ENCODE data around the gene ANAPC16. TPM values are rescaled to one million over a fixed set of nuclear protein-coding genes. Genes with fewer than 3 reads are reported as not detected.
A peak's percentile ranks its signal among the peaks of the same experiment; 100 is the strongest.
"Not testable (repeated sequence)": the region's sequence is repeated elsewhere in the genome, so short reads cannot be mapped to it uniquely, and the experiment has no call there.

The ANAPC16 gene
- total and polyA plus RNA-seq, 2 donors = 82.4 to 157 TPM

DNA sequence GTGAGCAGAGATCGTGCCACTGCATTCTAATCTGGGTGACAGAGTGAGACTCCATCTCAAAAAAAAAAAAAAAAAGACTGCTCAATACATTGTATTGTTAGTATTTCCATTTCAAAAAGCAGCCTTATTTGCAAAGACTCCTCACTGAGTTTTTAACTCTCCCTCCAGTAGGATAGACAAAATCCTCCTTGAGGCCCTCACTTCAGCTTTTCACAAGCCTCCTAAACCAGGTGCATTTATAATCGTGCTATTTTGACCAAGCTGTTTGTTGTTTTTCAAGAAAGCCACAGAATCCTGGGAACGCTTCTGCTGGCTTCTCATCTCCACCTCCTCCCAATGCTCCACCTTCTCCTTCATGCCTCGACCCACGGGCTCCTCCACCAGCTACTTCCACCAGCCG is 51.6 kb downstream of the ANAPC16 start:
- DNase-seq (ENCODE audit: extremely low spot score) = no peak
- 75% methylated on average over 6 of the region's 6 CpGs for WGBS
- no peak overlapping the region for H3K27ac ChIP-seq (ENCODE audit: low read depth)
- H3K4me3 ChIP-seq (ENCODE audit: low read depth, low read length) = no peak overlapping the region
- H3K36me3 ChIP-seq (ENCODE audit: insufficient read depth) = no peaks in the 10 kb centered on the region
- no peaks in the 10 kb centered on the region for H3K4me1 ChIP-seq (ENCODE audit: insufficient read depth)

DNA sequence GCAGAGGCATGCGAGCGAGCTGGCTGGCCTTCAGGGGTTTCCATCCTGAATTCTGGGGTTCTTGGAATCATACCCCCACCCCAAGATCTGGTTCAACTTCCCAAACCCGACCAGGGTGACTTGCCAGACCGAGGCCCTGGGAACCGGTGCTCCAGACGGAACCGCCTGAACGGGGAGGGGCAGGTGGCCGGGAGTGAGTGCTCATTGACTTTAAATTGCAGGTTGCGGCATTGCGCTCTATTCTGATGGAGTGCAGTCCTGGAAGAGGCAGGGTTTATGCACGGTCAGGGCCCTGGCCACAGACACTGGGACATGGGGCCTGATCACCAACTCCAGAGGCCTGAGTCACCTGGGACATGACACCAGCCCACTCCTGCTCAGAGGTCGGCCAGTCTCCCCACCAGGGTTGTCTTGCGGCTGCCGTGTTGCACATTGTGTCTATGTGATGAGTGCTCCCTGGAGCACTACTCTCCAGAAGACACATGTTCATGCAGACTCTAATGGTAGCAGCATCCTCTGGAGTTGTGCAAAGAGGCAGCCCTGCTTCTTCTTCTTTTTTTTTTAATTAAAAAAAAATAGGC is 52.1 kb downstream of the ANAPC16 start:
- no peaks in the 10 kb centered on the region for H3K36me3 ChIP-seq (ENCODE audit: insufficient read depth)
- DNase-seq (ENCODE audit: extremely low spot score) = no peak
- no peak overlapping the region for H3K27ac ChIP-seq (ENCODE audit: low read depth)
- no peaks in the 10 kb centered on the region for H3K4me1 ChIP-seq (ENCODE audit: insufficient read depth)
- 93% methylated on average over 15 of the region's 15 CpGs for WGBS
- H3K4me3 ChIP-seq (ENCODE audit: low read depth, low read length) = no peak overlapping the region

DNA sequence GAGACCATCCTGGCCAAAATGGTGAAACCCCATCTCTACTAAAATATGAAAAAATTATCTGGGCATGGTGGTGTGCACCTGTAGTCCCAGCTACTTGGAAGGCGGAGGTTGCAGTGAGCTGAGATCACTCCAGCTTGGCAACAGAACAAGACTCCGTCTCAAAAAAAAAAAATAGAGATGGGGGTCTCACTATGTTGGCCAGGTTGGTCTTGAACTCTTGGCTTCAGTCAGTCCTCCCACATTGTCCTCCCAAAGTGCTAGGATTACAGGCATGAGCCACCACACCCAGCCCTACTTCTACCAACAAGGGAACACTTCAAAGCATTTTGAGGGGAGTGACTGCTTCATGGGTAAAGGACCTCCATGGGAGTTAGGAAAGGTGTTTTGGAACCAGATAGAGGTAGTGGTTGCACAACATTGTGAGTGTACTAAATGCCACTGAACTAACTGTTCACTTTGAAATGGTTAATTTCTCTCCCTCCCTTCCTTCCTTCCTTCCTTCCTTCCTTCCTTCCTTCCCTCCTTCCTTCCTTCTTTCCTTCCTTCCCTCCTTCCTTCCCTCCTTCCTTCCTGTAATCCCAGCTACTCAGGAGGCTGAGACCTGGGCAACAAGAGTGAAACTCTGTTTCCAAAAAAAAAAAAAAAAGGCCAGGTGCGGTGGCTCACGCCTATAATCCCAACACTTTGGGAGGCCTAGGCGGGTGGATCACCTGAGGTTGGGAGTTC is 52.8 kb downstream of the ANAPC16 start:
- WGBS = 95% methylated on average over 5 of the region's 5 CpGs
- not testable (repeated sequence) for H3K27ac ChIP-seq (ENCODE audit: low read depth); H3K36me3 ChIP-seq (ENCODE audit: insufficient read depth); H3K4me3 ChIP-seq (ENCODE audit: low read depth, low read length); DNase-seq (ENCODE audit: extremely low spot score); H3K4me1 ChIP-seq (ENCODE audit: insufficient read depth)

DNA sequence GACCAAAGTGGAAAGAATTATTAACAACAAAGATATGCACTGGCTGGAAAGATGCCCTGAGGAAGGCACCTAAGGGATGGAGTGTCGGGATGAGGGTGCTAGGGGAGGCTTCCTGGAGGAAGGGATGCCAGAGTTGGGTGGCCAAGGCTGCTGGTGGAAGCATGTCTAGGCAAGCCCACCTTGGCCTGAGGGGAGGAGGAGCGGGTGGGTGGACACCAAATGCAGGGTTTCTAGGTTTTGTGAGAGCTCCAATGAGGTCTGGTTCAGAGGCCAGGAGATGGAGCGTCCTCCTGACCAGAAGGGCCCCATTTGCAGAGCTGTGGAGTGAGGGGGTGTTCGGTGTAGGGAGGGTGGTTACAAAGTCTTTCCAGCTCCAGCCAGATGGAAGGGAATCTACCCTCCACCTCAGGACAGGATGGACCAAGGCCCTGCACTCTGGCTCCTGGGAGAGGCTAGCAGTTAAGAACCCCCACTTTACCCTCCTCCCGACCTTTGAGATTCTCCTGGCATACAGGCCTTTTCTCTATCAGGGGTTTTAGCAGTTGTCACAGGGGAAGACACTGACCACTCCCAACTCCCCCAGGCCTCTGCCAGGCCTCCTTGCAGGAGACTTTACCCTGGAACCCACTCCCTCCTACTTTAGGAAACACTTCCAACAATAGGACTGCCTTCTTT is 54.9 kb downstream of the ANAPC16 start:
- WGBS = 83% methylated on average over 5 of the region's 5 CpGs
- no peak for DNase-seq (ENCODE audit: extremely low spot score)
- H3K27ac ChIP-seq (ENCODE audit: low read depth) = no peak overlapping the region

DNA sequence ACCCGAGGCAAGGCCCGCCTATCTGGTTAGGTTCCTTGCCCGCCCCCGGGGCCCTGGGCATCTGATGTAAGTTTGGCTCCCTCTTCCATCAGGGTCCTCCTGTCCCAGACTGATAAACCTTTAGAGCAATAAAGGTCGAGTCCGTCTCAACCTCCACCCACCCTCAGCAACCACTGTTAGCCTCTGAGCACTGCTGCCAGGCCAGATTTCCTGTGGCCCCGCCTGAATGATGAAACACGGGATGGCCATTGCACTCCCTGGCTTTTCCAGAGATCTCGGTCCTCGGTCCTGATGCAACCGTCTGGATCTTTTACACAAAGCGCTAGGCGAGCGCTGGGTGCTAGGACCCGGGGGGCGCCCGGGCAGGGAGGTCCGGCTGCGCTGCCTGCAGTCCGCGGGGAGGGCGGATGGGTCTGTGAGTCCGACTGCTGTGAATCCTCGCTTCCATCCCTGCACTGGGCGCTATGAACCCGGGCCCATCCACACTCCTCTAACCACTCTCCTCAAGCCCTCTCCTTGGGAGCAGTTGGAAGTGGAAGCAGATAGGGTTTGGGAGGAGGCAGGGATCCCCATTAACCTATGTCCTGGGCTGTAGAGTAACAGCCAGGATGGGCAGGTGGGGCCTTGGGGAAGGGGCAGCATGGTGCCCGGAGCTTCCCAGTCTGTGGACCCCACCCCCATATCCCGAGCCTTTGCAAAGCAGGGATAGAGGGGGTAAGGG is 57.0 kb downstream of the ANAPC16 start:
- 3% methylated on average over 28 of the region's 28 CpGs for WGBS
- peak; percentile 84 for DNase-seq (ENCODE audit: extremely low spot score)
- Histone ChIP-seq H3K27ac (ENCODE audit: low read depth) (peak overlapping the region; percentile 92), H3K36me3 (ENCODE audit: insufficient read depth) (no peaks in the 10 kb centered on the region), H3K4me1 (ENCODE audit: insufficient read depth) (no peaks in the 10 kb centered on the region), H3K4me3 (ENCODE audit: low read depth, low read length) (peak overlapping the region; percentile 55)

More for the DNA sequence above, 54.9 kb downstream of the ANAPC16 start:
- Histone ChIP-seq H3K4me1 (ENCODE audit: insufficient read depth) (no peaks in the 10 kb centered on the region), H3K36me3 (ENCODE audit: insufficient read depth) (no peaks in the 10 kb centered on the region), H3K4me3 (ENCODE audit: low read depth, low read length) (no peak overlapping the region)

DNA sequence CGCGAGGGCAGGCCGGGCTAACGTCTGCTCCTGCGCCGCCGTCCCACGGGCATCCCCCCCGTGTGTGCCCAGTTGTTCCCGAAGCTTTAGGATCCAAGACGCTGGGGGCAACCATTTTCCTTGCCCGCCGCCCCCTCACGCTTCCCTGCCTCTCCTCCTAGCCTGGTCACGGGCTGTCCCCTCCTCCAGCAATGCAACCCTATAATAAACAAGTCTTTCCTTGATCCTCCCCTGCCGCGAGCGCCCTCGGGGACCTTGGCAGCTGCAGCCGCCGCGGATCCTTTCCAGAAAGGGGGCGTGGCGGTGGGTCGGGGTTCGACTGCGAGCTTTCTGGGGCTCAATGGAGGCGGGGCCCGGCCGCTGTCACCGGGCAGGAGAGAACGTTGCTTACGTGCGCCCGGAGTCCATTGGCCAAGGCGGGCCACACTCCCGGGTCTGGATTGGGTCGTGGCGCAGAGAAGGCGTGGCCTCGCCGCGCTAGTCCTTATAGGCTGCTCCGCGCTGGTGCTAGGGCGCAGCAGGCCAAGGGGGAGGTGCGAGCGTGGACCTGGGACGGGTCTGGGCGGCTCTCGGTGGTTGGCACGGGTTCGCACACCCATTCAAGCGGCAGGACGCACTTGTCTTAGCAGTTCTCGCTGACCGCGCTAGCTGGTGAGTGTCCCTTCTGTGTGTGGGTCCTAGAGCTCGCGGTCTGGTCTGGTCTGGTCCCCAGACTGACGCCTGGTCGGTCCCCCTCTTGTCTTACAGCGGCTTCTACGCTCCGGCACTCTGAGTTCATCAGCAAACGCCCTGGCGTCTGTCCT is 57.8 kb downstream of the ANAPC16 start, which contains the start of gene DDIT4:
TSS of gene DDIT4 (plus strand) at position 515 of the 803 bp plus-strand sequence. CDS start 293 bp downstream, outside the sequence.
- no peaks in the 10 kb centered on the region for H3K4me1 ChIP-seq (ENCODE audit: insufficient read depth)
- peak within 1 kb of the TSS; percentile 98 for H3K27ac ChIP-seq (ENCODE audit: low read depth)
- WGBS = under 1% methylated on average over 67 of the region's 67 CpGs
- peak; percentile 96 for DNase-seq (ENCODE audit: extremely low spot score)
- peak within 1 kb of the TSS; percentile 91 for H3K4me3 ChIP-seq (ENCODE audit: low read depth, low read length)
- no peaks in the 10 kb centered on the region for H3K36me3 ChIP-seq (ENCODE audit: insufficient read depth)

DNA sequence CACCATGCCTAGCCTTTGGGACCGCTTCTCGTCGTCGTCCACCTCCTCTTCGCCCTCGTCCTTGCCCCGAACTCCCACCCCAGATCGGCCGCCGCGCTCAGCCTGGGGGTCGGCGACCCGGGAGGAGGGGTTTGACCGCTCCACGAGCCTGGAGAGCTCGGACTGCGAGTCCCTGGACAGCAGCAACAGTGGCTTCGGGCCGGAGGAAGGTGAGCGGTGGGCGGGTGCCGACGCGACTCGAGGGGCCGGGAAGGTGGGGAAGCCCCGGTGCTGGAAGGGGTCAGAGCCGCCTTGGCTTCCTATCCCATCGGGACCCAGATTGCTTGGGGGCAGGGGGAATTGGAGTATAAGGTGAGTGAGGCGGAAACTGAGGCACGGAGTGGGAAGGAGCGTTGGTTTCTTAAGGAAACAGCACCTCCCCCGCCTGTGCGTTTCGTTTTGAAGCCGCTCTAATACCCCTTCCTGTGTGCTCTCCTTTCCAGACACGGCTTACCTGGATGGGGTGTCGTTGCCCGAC is 58.5 kb downstream of the ANAPC16 start:
- WGBS = under 1% methylated on average over 40 of the region's 40 CpGs
- DNase-seq (ENCODE audit: extremely low spot score) = no peak
- no peaks in the 10 kb centered on the region for H3K4me1 ChIP-seq (ENCODE audit: insufficient read depth)
- H3K27ac ChIP-seq (ENCODE audit: low read depth) = peak overlapping the region; percentile 98
- H3K36me3 ChIP-seq (ENCODE audit: insufficient read depth) = no peaks in the 10 kb centered on the region
- H3K4me3 ChIP-seq (ENCODE audit: low read depth, low read length) = peak overlapping the region; percentile 91

DNA sequence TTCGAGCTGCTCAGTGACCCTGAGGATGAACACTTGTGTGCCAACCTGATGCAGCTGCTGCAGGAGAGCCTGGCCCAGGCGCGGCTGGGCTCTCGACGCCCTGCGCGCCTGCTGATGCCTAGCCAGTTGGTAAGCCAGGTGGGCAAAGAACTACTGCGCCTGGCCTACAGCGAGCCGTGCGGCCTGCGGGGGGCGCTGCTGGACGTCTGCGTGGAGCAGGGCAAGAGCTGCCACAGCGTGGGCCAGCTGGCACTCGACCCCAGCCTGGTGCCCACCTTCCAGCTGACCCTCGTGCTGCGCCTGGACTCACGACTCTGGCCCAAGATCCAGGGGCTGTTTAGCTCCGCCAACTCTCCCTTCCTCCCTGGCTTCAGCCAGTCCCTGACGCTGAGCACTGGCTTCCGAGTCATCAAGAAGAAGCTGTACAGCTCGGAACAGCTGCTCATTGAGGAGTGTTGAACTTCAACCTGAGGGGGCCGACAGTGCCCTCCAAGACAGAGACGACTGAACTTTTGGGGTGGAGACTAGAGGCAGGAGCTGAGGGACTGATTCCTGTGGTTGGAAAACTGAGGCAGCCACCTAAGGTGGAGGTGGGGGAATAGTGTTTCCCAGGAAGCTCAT is 59.0 kb downstream of the ANAPC16 start:
- DNase-seq (ENCODE audit: extremely low spot score) = no peak
- H3K4me3 ChIP-seq (ENCODE audit: low read depth, low read length) = peak overlapping the region; percentile 91
- no peaks in the 10 kb centered on the region for H3K4me1 ChIP-seq (ENCODE audit: insufficient read depth)
- H3K36me3 ChIP-seq (ENCODE audit: insufficient read depth) = no peaks in the 10 kb centered on the region
- H3K27ac ChIP-seq (ENCODE audit: low read depth) = peak overlapping the region; percentile 98
- 7% methylated on average over 26 of the region's 26 CpGs for WGBS

DNA sequence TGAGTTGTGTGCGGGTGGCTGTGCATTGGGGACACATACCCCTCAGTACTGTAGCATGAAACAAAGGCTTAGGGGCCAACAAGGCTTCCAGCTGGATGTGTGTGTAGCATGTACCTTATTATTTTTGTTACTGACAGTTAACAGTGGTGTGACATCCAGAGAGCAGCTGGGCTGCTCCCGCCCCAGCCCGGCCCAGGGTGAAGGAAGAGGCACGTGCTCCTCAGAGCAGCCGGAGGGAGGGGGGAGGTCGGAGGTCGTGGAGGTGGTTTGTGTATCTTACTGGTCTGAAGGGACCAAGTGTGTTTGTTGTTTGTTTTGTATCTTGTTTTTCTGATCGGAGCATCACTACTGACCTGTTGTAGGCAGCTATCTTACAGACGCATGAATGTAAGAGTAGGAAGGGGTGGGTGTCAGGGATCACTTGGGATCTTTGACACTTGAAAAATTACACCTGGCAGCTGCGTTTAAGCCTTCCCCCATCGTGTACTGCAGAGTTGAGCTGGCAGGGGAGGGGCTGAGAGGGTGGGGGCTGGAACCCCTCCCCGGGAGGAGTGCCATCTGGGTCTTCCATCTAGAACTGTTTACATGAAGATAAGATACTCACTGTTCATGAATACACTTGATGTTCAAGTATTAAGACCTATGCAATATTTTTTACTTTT is 59.7 kb downstream of the ANAPC16 start:
- no peak for DNase-seq (ENCODE audit: extremely low spot score)
- H3K36me3 ChIP-seq (ENCODE audit: insufficient read depth) = no peaks in the 10 kb centered on the region
- 12% methylated on average over 12 of the region's 12 CpGs for WGBS
- H3K27ac ChIP-seq (ENCODE audit: low read depth) = peak overlapping the region; percentile 98
- H3K4me1 ChIP-seq (ENCODE audit: insufficient read depth) = no peaks in the 10 kb centered on the region
- peak overlapping the region; percentile 91 for H3K4me3 ChIP-seq (ENCODE audit: low read depth, low read length)

DNA sequence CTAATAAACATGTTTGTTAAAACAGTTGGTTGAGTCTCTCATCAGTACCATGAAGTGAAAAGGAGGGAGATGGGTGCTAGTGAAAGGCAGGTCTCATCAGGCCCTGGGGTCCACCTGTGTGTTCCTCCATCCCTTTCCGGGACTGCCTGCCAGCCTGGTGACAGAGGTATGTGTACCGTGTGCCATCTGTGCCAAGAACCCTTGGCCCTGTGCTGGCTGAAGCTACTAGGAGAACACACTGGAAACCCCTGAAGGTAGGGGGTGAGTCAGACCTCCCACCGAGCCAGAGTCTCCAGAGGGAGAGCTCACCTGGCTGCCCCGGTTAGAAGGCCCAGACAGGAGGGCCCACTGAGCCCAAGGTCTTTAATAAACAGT is 60.2 kb downstream of the ANAPC16 start:
- WGBS = 36% methylated on average over 4 of the region's 4 CpGs
- DNase-seq (ENCODE audit: extremely low spot score) = no peak
- Histone ChIP-seq H3K27ac (ENCODE audit: low read depth) (peak overlapping the region; percentile 57), H3K36me3 (ENCODE audit: insufficient read depth) (no peaks in the 10 kb centered on the region), H3K4me3 (ENCODE audit: low read depth, low read length) (peak overlapping the region; percentile 91), H3K4me1 (ENCODE audit: insufficient read depth) (no peaks in the 10 kb centered on the region)

DNA sequence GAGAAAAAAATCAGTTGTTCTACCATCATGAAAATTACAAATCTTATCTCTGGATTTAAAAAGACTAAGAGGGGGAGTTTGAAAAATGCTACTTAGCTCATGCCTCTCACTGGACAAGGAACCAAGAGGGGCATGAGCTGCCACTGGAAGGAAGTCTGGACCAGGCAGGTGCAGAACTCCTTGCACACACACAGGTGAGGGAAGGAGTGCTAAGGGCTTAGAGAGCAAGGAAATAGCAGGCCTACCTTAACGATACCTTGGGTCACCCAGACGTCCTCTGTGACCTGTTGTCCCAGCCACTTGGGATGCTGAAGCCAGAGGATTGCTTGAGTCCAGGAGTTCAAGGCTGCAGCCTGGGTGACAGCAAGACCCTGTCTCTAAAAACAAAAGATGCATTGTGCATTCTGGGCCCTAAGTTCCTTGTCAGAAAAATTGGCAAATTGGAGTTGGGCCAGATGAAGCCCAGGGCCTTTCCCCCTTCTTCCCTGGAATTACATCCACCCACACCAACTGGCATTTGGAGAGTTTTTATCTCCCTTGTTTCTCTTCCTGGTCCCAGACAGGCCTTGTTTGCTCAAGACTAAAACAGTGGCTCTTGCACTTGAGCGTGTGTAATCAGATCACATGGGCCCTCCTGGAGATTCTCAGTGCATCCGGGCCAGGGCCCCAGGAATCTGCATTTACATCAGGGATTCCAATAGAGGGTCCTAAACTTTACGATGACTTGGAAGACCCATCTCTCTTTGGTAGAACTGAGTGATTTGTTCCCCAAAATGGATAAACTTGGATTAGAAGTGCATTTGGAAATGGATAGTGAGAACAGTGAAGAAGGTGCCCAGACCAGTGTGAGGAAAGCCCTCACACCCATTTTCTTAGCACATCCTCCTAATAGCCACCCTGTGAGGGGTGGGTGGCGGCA is 60.9 kb downstream of the ANAPC16 start:
- Histone ChIP-seq H3K27ac (ENCODE audit: low read depth) (no peak overlapping the region), H3K4me1 (ENCODE audit: insufficient read depth) (no peaks in the 10 kb centered on the region), H3K4me3 (ENCODE audit: low read depth, low read length) (peak overlapping the region; percentile 91), H3K36me3 (ENCODE audit: insufficient read depth) (no peaks in the 10 kb centered on the region)
- DNase-seq (ENCODE audit: extremely low spot score) = no peak
- 64% methylated on average over 6 of the region's 6 CpGs for WGBS

All from urinary bladder (tissue), 4 donors.